SU-DHL-6 (cell line): ENCODE measurements around the gene KDM5B.

Experiments
- H2AFZ ChIP-seq: fragments of 200-600 bp; sonication (generic); 2 replicates; pipeline ENCODE4 v1.6.1; 2014; ENCODE audit warnings: low read depth, mild to moderate bottlenecking, moderate library complexity, mixed read lengths, antibody characterized with exemption, low read length; ENCODE audit not compliant: severe bottlenecking
- H3F3A ChIP-seq: fragments of 200-600 bp; shearing (Covaris generic); 2 replicates; pipeline ENCODE4 v1.6.0; 2016; ENCODE audit warnings: antibody characterized with exemption, mild to moderate bottlenecking; ENCODE audit not compliant: insufficient read depth
- H3K27ac ChIP-seq: fragments of 200-600 bp; sonication (generic); 2 replicates; pipeline ENCODE4 v1.5.1; 2016; ENCODE audit warnings: low read depth, mild to moderate bottlenecking, low read length, moderate library complexity, mixed read lengths
- H3K27me3 ChIP-seq: fragments of 200-600 bp; sonication (generic), shearing (Covaris generic); 2 replicates; pipeline ENCODE4 v1.6.0; 2014; ENCODE audit warnings: mild to moderate bottlenecking, low read length
- H3K36me3 ChIP-seq: fragments of 200-600 bp; sonication (generic); 2 replicates; pipeline ENCODE4 v1.6.1; 2014; ENCODE audit warnings: mild to moderate bottlenecking, low read length, mixed read lengths
- H3K4me2 ChIP-seq: fragments of 300-600, 200-600 bp; shearing (Covaris generic), sonication (generic); 2 replicates; pipeline ENCODE4 v1.6.0; 2014; ENCODE audit warnings: low read length, low read depth, mild to moderate bottlenecking; ENCODE audit not compliant: poor library complexity, severe bottlenecking
- H3K4me3 ChIP-seq: fragments of 200-600 bp; sonication (generic); 2 replicates; pipeline ENCODE4 v1.5.1; 2014; ENCODE audit warnings: antibody characterized with exemption, low read length, mild to moderate bottlenecking, mixed read lengths; ENCODE audit not compliant: insufficient read depth, poor library complexity, severe bottlenecking
- H3K79me2 ChIP-seq: fragments of 200-600 bp; sonication (generic); 2 replicates; pipeline ENCODE4 v1.6.1; 2014; ENCODE audit warnings: mild to moderate bottlenecking, low read length, moderate library complexity; ENCODE audit not compliant: insufficient read depth
- H3K9ac ChIP-seq: fragments of 200-600 bp; sonication (generic); 2 replicates; pipeline ENCODE4 v1.7.0; 2014; ENCODE audit warnings: mild to moderate bottlenecking, low read length
- H3K9me2 ChIP-seq: fragments of 200-600 bp; sonication (generic); replicated peaks from 2 replicates; pipeline ENCODE4 v1.6.1; 2014; ENCODE audit warnings: low read length; ENCODE audit not compliant: insufficient read depth
- H3K9me3 ChIP-seq: fragments of 200-600 bp; sonication (generic); 2 replicates; pipeline ENCODE4 v1.6.1; 2014; ENCODE audit warnings: low read length, mixed read lengths; ENCODE audit not compliant: insufficient read depth
- H4K20me1 ChIP-seq: fragments of 200-600 bp; sonication (generic); 2 replicates; pipeline ENCODE4 v1.6.1; 2014; ENCODE audit warnings: low read depth, mild to moderate bottlenecking, antibody characterized with exemption, low read length, moderate library complexity, mixed read lengths
- EZH2phosphoT487 ChIP-seq: fragments of 200-600 bp; sonication (generic), shearing (Covaris generic); conservative IDR thresholded peaks from 2 replicates; pipeline ENCODE4 v1.6.1; 2018; ENCODE audit warnings: mild to moderate bottlenecking, antibody characterized with exemption, low read length, moderate library complexity, mixed read lengths
- TF ChIP-seq, protein P1 (sequence below): fragments of 200-600 bp; sonication (generic); IDR thresholded peaks from one replicate; pipeline ENCODE4 v1.5.1; 2017; ENCODE audit warnings: antibody characterized with exemption, mild to moderate bottlenecking, low read length, moderate library complexity; ENCODE audit not compliant: insufficient read depth, poor library complexity, severe bottlenecking

The KDM5B gene

DNA sequence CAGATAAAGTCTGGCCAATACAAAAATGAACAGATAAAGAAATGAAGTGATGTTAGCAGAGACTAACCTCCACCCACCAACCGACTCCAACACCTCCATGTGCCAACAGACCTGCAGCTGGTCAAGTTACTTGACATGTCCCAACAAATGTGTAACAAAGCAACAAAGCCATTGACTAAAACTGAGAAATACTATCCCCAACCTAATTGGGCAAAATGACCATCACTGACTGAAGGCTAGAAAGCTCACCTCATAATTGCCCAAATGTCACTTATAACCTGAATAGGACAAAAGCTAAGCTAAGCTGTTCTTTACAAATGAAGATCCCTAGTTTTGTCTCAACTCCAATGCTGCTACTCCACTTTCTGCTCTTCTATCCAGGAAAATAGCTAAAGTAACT lies 7.5 kb downstream of the KDM5B start:
- no peak overlapping the region for H3K9ac ChIP-seq
- no peak overlapping the region for H2AFZ ChIP-seq
- H3K4me2 ChIP-seq = no peak overlapping the region
- TF ChIP-seq, protein P1, sequence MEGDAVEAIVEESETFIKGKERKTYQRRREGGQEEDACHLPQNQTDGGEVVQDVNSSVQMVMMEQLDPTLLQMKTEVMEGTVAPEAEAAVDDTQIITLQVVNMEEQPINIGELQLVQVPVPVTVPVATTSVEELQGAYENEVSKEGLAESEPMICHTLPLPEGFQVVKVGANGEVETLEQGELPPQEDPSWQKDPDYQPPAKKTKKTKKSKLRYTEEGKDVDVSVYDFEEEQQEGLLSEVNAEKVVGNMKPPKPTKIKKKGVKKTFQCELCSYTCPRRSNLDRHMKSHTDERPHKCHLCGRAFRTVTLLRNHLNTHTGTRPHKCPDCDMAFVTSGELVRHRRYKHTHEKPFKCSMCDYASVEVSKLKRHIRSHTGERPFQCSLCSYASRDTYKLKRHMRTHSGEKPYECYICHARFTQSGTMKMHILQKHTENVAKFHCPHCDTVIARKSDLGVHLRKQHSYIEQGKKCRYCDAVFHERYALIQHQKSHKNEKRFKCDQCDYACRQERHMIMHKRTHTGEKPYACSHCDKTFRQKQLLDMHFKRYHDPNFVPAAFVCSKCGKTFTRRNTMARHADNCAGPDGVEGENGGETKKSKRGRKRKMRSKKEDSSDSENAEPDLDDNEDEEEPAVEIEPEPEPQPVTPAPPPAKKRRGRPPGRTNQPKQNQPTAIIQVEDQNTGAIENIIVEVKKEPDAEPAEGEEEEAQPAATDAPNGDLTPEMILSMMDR = no peak
- no peak for TF ChIP-seq EZH2phosphoT487
- no peaks in the 10 kb centered on the region for H3K36me3 ChIP-seq
- H4K20me1 ChIP-seq = no peaks in the 10 kb centered on the region
- H3K9me2 ChIP-seq = no peaks in the 10 kb centered on the region
- H3K4me3 ChIP-seq = no peak overlapping the region
- H3K27me3 ChIP-seq = no peaks in the 10 kb centered on the region
- H3K9me3 ChIP-seq = no peaks in the 10 kb centered on the region
- H3K79me2 ChIP-seq = no peaks in the 10 kb centered on the region
- no peak overlapping the region for H3K27ac ChIP-seq
- H3F3A ChIP-seq = no peaks in the 10 kb centered on the region

DNA sequence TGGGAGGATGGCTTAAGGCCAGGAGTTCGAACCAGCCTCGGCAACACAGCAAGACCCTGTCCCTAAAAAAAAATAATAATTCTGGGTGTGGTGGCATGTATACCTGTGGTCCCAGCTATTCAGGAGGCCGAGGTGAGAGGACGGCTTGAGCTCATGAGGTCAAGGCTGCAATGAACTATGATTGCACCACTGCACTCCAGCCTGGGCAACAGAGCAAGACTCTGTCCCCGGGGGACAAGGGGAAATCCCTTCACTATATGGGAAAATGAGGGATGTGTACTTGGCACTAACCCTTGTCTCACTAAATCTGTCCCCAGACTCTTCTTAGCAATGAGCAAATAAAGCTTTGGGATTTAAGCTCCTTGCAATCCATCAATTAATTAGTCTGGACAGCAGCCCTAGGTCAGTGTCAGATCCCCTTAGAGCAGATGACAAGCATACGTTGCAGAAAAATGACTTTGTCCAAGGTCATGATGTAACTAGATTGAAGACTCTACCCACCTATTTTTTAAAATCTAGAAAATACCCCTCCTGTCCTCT lies 9.4 kb downstream of the KDM5B start:
- no peaks in the 10 kb centered on the region for H3K27me3 ChIP-seq
- H3K9me3 ChIP-seq = no peaks in the 10 kb centered on the region
- H3F3A ChIP-seq = no peaks in the 10 kb centered on the region
- no peaks in the 10 kb centered on the region for H4K20me1 ChIP-seq
- TF ChIP-seq, protein P1 = no peak
- TF ChIP-seq EZH2phosphoT487 = no peak
- no peak overlapping the region for H2AFZ ChIP-seq
- no peaks in the 10 kb centered on the region for H3K9me2 ChIP-seq
- no peak overlapping the region for H3K27ac ChIP-seq
- no peak overlapping the region for H3K9ac ChIP-seq
- H3K36me3 ChIP-seq = no peaks in the 10 kb centered on the region
- H3K4me3 ChIP-seq = no peak overlapping the region
- no peaks in the 10 kb centered on the region for H3K79me2 ChIP-seq
- H3K4me2 ChIP-seq = no peak overlapping the region

DNA sequence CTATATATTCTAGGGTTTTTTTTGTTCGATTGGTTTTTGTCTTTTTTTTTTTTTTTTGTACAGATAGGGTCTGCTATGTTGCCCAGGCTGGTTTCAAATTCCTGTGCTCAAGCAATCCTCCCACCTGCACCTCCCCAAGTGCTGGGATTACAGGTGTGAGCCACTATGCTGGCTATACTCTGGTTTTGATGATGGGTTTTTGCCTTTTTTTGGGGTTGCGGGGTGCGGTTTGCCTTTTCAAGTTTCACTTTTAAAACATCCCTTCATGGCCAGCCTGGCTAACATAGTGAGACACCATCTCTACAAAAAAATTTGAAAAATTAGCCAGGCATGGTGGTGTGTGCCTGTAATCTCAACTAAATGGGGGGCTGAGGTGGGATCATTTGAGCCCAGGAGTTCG lies 10.0 kb downstream of the KDM5B start:
- Histone ChIP-seq H4K20me1 (no peaks in the 10 kb centered on the region), H3K9ac (no peak overlapping the region)

More for the DNA sequence above, 10.0 kb downstream of the KDM5B start:
- Histone ChIP-seq H3K27ac (no peak overlapping the region), H3K4me2 (no peak overlapping the region), H3K36me3 (no peaks in the 10 kb centered on the region), H3K9me3 (no peaks in the 10 kb centered on the region), H3K27me3 (no peaks in the 10 kb centered on the region), H3K79me2 (no peaks in the 10 kb centered on the region), H3F3A (no peaks in the 10 kb centered on the region), H3K9me2 (no peaks in the 10 kb centered on the region), H2AFZ (no peak overlapping the region), H3K4me3 (no peak overlapping the region)
- TF ChIP-seq, protein P1 = no peak
- no peak for TF ChIP-seq EZH2phosphoT487
